ENCODE results near the gene MYRF. TPM values are rescaled to one million over a fixed set of nuclear protein-coding genes. Genes with fewer than 3 reads are reported as not detected.

MYRF gene
- total RNA-seq, 3 donors from 2014 or later, result 7.8 to 15.6 (median 10.2) TPM

DNA sequence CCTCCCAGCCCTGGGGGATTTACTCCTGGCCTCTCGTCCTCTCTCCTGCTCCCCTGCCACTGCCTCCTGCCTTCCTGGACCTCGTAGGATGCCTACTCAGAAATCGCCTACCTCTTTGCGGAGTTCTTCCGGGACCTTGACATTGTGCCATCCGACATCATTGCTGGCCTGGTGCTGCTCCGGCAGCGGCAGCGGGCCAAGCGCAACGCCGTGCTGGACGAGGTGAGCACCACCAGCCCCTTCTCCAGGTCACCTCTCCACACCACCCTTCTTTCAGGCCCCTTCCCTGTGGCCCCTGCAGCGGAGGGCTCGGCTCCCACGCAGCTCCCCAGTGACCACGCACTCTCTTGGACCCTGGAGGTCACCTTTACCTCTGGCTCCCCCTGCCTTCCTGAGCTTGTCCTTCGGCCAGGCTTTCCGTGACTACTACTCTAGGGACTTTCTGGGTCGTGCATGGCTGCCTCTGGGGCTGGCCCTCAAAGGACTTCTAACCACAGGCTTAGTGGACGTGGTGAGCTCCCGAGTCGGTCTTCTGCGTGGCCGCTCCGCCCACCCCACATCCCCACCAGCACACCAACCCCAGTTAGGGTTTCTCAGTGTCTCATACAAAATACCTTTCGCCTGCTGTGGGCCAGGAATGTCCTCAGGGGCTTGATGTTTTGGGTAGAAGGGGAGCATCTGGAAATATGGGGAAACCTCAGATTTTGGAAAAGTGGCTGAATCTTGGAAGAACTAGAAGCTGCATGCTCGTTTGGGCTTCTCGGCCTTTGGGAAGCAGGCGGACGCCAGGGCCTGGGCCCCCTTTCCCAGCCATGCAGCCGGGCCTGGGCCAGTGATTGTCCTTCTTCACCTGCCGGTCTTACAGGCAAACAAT, 24.1 kb upstream of the MYRF start:
- TF ChIP-seq, protein P1, sequence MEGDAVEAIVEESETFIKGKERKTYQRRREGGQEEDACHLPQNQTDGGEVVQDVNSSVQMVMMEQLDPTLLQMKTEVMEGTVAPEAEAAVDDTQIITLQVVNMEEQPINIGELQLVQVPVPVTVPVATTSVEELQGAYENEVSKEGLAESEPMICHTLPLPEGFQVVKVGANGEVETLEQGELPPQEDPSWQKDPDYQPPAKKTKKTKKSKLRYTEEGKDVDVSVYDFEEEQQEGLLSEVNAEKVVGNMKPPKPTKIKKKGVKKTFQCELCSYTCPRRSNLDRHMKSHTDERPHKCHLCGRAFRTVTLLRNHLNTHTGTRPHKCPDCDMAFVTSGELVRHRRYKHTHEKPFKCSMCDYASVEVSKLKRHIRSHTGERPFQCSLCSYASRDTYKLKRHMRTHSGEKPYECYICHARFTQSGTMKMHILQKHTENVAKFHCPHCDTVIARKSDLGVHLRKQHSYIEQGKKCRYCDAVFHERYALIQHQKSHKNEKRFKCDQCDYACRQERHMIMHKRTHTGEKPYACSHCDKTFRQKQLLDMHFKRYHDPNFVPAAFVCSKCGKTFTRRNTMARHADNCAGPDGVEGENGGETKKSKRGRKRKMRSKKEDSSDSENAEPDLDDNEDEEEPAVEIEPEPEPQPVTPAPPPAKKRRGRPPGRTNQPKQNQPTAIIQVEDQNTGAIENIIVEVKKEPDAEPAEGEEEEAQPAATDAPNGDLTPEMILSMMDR (IDR thresholded peaks at IDR 0.05), result no peak
- Histone ChIP-seq H3K4me3 (no peak overlapping the region), H3K36me3 (ENCODE audit: low read depth) (no peaks in the 10 kb centered on the region), H3K4me1 (ENCODE audit: low read depth) (no peaks in the 10 kb centered on the region), H3K9me3 (no peaks in the 10 kb centered on the region)
- DNase-seq, result no peak
- no peak for ATAC-seq
- intact Hi-C loops (cut with DNase I, micrococcal nuclease), result no loop called here

DNA sequence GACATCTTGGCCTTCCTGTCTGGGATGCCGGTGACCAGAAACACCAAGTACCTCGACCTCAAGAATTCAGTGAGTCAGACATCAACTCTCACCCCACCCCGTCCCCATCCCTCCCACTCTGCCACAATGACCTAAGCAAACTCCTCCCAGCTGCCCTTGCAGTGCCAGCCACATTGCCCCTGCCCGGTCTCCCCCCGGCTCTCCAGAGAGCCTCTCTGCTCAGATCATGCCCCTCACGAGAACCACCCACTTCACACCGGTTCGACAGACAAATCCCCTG, 23.6 kb upstream of the MYRF start:
- intact Hi-C loops (cut with DNase I, micrococcal nuclease), result no loop called here
- H3K36me3 ChIP-seq (ENCODE audit: low read depth), result no peaks in the 10 kb centered on the region
- TF ChIP-seq, protein P1 (IDR thresholded peaks at IDR 0.05), result no peak
- H3K4me1 ChIP-seq (ENCODE audit: low read depth), result no peaks in the 10 kb centered on the region
- H3K9me3 ChIP-seq, result no peaks in the 10 kb centered on the region
- DNase-seq, result no peak
- no peak overlapping the region for H3K4me3 ChIP-seq
- ATAC-seq, result no peak

DNA sequence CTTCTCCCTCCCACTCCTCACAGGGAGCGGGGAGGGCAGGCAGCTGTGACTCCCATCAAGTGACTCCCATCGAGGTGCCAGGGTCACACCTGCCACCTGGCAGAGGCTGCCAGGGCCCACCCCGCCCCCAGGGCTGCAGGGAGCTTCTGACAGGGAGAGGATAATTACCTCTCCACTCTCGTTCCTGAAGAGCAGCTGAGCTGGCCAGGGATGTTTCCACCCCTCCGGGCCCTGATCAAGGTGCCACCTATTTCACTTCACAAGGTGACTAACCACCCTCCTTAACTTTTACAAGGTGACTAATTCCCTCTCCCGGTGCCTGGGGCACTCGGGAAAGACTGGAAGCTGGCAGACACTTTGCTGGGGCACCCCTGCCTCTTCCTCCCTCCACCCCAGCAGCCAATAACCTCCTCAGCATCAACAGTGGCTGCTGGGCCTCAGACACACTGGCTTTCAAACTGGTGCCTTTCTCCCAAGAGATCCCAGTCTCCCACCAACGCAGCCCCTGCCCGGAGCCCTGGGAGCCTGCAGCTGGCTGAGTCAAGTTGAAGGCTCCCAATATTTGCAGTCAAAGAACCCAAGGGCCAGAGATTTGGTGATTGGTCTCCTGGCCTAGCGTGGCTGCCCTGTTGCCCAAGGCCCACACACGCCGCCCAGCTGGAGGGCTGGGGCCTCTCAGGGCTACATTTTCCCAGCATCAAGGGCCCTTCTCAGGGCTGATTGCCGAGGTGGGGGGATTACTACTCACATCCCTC, 22.0 kb upstream of the MYRF start:
- H3K4me3 ChIP-seq, result no peak overlapping the region
- TF ChIP-seq, protein P1 (IDR thresholded peaks at IDR 0.05), result no peak
- no peaks in the 10 kb centered on the region for H3K9me3 ChIP-seq
- intact Hi-C loops (cut with DNase I, micrococcal nuclease), result loop anchor here in 1 of 2 donors (5.0 kb wide), 1 partner anchor 53 kb away; no protein-coding TSS in a partner anchor
- H3K4me1 ChIP-seq (ENCODE audit: low read depth), result no peaks in the 10 kb centered on the region
- peak in 1 of 3 donors; percentile 48 for DNase-seq
- H3K36me3 ChIP-seq (ENCODE audit: low read depth), result no peaks in the 10 kb centered on the region
- ATAC-seq, result peak; percentile 40

DNA sequence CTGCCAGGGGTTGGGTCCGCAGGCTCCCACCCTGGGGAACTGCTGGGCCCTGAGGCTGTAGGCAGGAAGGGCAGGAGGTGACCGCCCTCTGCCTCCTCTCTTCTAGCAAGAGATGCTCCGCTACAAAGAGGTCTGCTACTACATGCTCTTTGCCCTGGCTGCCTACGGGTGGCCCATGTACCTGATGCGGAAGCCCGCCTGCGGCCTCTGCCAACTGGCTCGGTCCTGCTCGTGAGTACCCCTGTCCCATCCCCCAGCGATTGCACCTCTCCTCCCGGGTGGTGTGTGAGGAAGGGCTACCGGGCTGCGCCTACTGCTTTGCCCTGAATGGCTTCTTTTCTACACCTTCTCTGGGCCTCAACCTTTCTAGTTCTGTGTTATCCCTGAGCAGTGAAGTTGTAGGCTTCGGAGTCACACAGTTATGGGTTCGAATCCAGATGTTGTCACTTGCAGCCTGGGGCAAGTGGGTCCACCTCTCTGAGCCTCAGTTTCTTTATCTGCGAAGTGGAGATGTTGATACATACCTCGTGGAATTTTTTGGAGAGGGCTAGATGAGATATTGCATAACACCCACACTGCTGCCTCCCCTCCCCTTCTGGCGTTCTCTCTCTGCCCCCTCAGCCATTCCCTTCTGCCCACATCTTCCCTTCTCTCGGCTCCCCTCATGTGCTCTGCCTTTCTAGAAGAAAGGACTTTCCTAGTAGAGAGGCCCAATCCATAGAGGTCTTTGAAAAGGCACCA, 21.1 kb upstream of the MYRF start:
- TF ChIP-seq, protein P1 (IDR thresholded peaks at IDR 0.05), result no peak
- intact Hi-C loops (cut with DNase I, micrococcal nuclease), result loop anchor here in 1 of 2 donors (5.0 kb wide), 1 partner anchor 54 kb away; no protein-coding TSS in a partner anchor
- DNase-seq, result peak in 1 of 3 donors; percentile 29
- no peak overlapping the region for H3K4me3 ChIP-seq
- no peaks in the 10 kb centered on the region for H3K4me1 ChIP-seq (ENCODE audit: low read depth)
- H3K36me3 ChIP-seq (ENCODE audit: low read depth), result no peaks in the 10 kb centered on the region
- no peak for ATAC-seq
- no peaks in the 10 kb centered on the region for H3K9me3 ChIP-seq

DNA sequence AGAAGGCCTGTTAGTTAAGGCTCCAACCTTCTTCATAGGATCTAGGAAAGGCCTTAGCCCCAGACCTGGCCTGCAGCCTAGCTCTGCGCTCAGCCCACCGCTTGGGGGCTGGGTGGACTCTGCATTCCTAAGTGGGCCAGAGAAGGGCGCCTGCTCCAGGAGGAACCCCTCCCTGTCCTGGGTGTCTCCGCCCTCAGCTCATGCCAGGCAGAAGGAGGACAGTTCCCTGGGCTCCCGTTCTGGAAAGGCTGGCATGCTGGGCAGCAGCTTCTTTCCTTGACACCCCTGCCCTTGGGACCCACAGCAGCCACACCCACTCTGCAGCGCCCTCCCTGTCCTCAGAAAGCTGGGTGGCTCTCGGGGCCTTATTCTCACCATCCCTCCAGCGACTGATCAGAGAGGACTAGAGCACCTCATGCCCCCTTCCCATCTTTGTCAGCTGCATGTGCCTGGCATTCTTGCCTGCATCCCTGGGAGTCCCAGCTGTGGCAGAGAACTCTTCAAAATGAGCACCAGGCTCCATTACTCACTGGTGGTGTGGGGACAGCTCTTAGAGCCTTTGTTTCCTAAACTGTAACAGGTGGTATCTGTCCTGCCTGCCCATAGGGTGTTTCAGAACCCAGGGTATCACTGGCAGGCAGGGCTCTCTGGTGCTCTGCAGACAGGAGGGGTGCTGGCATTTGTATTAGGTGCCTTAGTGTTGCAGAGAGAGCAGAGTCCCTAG, 20.3 kb upstream of the MYRF start:
- H3K4me1 ChIP-seq (ENCODE audit: low read depth), result no peaks in the 10 kb centered on the region
- no peaks in the 10 kb centered on the region for H3K9me3 ChIP-seq
- TF ChIP-seq, protein P1 (IDR thresholded peaks at IDR 0.05), result no peak
- intact Hi-C loops (cut with DNase I, micrococcal nuclease), result loop anchor here (2.0 to 5.0 kb wide), 2 partner anchors 51 to 55 kb away; partner anchors contain the start of gene DAGLA (in 1 of the 2)
- ATAC-seq, result no peak
- no peak overlapping the region for H3K4me3 ChIP-seq
- no peaks in the 10 kb centered on the region for H3K36me3 ChIP-seq (ENCODE audit: low read depth)
- no peak for DNase-seq

Data from mucosa of descending colon (tissue), 3 donors.